Subcutaneous adipose tissue (tissue), 4 donors: ENCODE data around the gene SHROOM2. TPM values are rescaled to one million over a fixed set of nuclear protein-coding genes. Genes with fewer than 3 reads are reported as not detected.

Source experiments
- CTCF ChIP-seq: fragments of 450-650 bp; IDR thresholded peaks from one replicate; pipeline ENCODE4 v1.5.1; 2016; ENCODE audit warnings: low read depth, mild to moderate bottlenecking, control low read depth, antibody characterized with exemption, moderate library complexity
- total RNA-seq, 4 donors: library from RNA; depleted of rRNA; stranded (reverse); fragments of >200 nt; gene quantifications; one replicate each; pipeline ENCODE4 v1.1.0, GENCODE V29; 2016

Gene SHROOM2
- total RNA-seq, 4 donors from 2014 or later: 0.16 to 0.44 (median 0.27) TPM

- no peak for TF ChIP-seq CTCF
Measured at GRCh38 chrX:9857575-9858474, 71.6 kb downstream of the SHROOM2 start.

DNA sequence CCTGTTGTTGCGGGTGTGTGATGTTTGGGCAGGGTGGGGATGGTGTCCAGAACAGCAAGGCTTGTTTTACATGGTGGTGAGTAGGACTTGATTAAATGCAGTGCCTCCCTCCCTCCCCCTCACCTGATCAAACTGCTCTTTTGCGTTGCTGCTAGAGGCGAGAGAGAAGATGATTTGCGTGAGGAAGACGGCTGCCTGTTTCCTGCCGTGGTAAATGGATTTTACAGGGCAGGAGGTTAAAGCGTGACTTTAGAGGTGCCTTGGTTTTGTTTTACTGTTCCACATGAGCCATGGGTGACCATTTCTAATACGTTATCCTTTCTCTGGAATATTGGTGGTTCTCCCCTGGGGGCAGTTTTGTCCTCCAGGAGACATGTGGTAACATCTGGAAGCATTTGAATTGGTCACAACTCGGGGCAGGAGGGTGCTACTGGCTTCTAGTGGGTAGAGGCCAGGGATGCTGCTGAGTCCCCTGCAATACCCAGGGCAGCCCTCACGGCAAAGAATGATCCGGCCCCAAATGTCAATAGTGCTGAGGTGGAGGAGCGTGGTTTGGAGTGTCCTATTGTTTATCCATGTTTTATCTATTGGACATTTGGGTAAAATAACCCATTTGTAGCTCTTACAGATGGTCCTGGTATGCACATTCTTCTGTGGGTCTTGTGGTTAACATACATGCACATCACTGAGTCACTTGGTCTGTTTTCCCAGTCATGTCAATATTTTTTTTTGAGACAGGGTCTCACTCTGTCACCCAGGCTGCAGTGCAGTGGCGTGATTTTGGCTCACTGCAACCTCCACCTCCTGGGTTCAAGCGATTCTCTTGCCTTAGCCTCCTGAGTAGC is 73.7 kb downstream of the SHROOM2 start:
- TF ChIP-seq CTCF: no peak

DNA sequence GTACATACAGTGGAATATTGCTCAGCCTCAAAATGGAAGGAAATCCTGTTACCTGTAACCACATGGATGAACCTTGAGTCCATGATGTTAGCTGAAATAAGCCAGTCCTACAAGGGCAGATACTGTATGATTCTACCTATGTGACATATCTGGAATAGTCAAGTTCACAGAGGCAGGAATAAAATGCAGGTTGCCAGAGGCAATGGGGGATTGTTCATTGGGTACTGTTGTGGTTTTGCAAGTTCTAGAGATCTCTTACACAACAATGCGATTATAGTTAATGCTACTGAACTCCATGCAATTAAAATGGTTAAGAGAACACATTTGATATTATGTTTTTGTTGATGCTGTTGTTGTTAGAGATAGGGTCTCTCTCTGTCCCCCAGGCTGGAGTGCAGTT is 74.6 kb downstream of the SHROOM2 start:
- TF ChIP-seq CTCF: no peak

GRCh38 chrX:9861711-9862110 is 75.5 kb downstream of the SHROOM2 start:
- no peak for TF ChIP-seq CTCF

- no peak for TF ChIP-seq CTCF
Measured at GRCh38 chrX:9862525-9862924, 76.3 kb downstream of the SHROOM2 start.

GRCh38 chrX:9862953-9863352 is 76.7 kb downstream of the SHROOM2 start:
- no peak for TF ChIP-seq CTCF

DNA sequence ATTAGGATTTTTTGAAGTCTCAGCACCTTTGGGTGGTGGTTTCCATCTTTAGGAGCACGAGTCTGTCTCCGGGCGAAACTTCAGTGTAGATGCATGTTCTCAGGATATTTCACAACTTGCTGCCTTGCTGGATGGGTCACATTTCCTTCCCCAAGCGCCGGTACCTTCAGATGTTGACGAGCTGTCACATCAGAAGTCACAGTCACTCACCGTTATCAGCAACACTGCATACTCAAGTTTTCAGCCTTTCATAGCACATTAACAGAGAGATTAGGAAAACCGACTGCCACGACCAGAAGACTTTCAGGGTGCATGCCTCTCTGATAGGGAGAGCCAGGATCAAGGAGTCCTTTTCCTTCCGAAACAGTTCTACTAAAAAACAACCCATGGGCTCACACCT is 77.8 kb downstream of the SHROOM2 start:
- TF ChIP-seq CTCF: no peak
